SU-DHL-6 (cell line): ENCODE measurements around the gene SAMD14.

ENCODE experiments used
- H2AFZ ChIP-seq: fragments of 200-600 bp; sonication (generic); 2 replicates; pipeline ENCODE4 v1.6.1; 2014; ENCODE audit warnings: low read depth, mild to moderate bottlenecking, moderate library complexity, mixed read lengths, antibody characterized with exemption, low read length; ENCODE audit not compliant: severe bottlenecking
- H3F3A ChIP-seq: fragments of 200-600 bp; shearing (Covaris generic); 2 replicates; pipeline ENCODE4 v1.6.0; 2016; ENCODE audit warnings: antibody characterized with exemption, mild to moderate bottlenecking; ENCODE audit not compliant: insufficient read depth
- H3K27ac ChIP-seq: fragments of 200-600 bp; sonication (generic); 2 replicates; pipeline ENCODE4 v1.5.1; 2016; ENCODE audit warnings: low read depth, mild to moderate bottlenecking, low read length, moderate library complexity, mixed read lengths
- H3K27me3 ChIP-seq: fragments of 200-600 bp; sonication (generic), shearing (Covaris generic); 2 replicates; pipeline ENCODE4 v1.6.0; 2014; ENCODE audit warnings: mild to moderate bottlenecking, low read length
- H3K36me3 ChIP-seq: fragments of 200-600 bp; sonication (generic); 2 replicates; pipeline ENCODE4 v1.6.1; 2014; ENCODE audit warnings: mild to moderate bottlenecking, low read length, mixed read lengths
- H3K4me2 ChIP-seq: fragments of 300-600, 200-600 bp; shearing (Covaris generic), sonication (generic); 2 replicates; pipeline ENCODE4 v1.6.0; 2014; ENCODE audit warnings: low read length, low read depth, mild to moderate bottlenecking; ENCODE audit not compliant: poor library complexity, severe bottlenecking
- H3K4me3 ChIP-seq: fragments of 200-600 bp; sonication (generic); 2 replicates; pipeline ENCODE4 v1.5.1; 2014; ENCODE audit warnings: antibody characterized with exemption, low read length, mild to moderate bottlenecking, mixed read lengths; ENCODE audit not compliant: insufficient read depth, poor library complexity, severe bottlenecking
- H3K79me2 ChIP-seq: fragments of 200-600 bp; sonication (generic); 2 replicates; pipeline ENCODE4 v1.6.1; 2014; ENCODE audit warnings: mild to moderate bottlenecking, low read length, moderate library complexity; ENCODE audit not compliant: insufficient read depth
- H3K9ac ChIP-seq: fragments of 200-600 bp; sonication (generic); 2 replicates; pipeline ENCODE4 v1.7.0; 2014; ENCODE audit warnings: mild to moderate bottlenecking, low read length
- H3K9me2 ChIP-seq: fragments of 200-600 bp; sonication (generic); replicated peaks from 2 replicates; pipeline ENCODE4 v1.6.1; 2014; ENCODE audit warnings: low read length; ENCODE audit not compliant: insufficient read depth
- H3K9me3 ChIP-seq: fragments of 200-600 bp; sonication (generic); 2 replicates; pipeline ENCODE4 v1.6.1; 2014; ENCODE audit warnings: low read length, mixed read lengths; ENCODE audit not compliant: insufficient read depth
- H4K20me1 ChIP-seq: fragments of 200-600 bp; sonication (generic); 2 replicates; pipeline ENCODE4 v1.6.1; 2014; ENCODE audit warnings: low read depth, mild to moderate bottlenecking, antibody characterized with exemption, low read length, moderate library complexity, mixed read lengths
- CTCF ChIP-seq: fragments of 200-600 bp; sonication (generic); IDR thresholded peaks from one replicate; pipeline ENCODE4 v1.5.1; 2017; ENCODE audit warnings: antibody characterized with exemption, mild to moderate bottlenecking, low read length, moderate library complexity; ENCODE audit not compliant: insufficient read depth, poor library complexity, severe bottlenecking
- EZH2phosphoT487 ChIP-seq: fragments of 200-600 bp; sonication (generic), shearing (Covaris generic); conservative IDR thresholded peaks from 2 replicates; pipeline ENCODE4 v1.6.1; 2018; ENCODE audit warnings: mild to moderate bottlenecking, antibody characterized with exemption, low read length, moderate library complexity, mixed read lengths

SAMD14 gene

GRCh38 chr17:50087246-50087911, 42.6 kb downstream of the SAMD14 start:
- H3K9me3 ChIP-seq, result no peaks in the 10 kb centered on the region
- no peak overlapping the region for H2AFZ ChIP-seq
- peak; percentile 88 for TF ChIP-seq CTCF
- no peak for TF ChIP-seq EZH2phosphoT487
- H3K9ac ChIP-seq, result no peak overlapping the region
- peaks cover 3% of the 10 kb centered on the region; the same call in 1 of the 2 replicates for H3F3A ChIP-seq
- no peak overlapping the region for H3K27ac ChIP-seq
- no peak overlapping the region for H3K4me2 ChIP-seq
- H3K9me2 ChIP-seq, result no peaks in the 10 kb centered on the region
- H3K27me3 ChIP-seq, result no peaks in the 10 kb centered on the region
- no peak overlapping the region for H3K4me3 ChIP-seq
- H4K20me1 ChIP-seq, result no peaks in the 10 kb centered on the region
- no peaks in the 10 kb centered on the region for H3K36me3 ChIP-seq
- H3K79me2 ChIP-seq, result no peaks in the 10 kb centered on the region

- TF ChIP-seq EZH2phosphoT487, result no peak
- TF ChIP-seq CTCF, result no peak
- Histone ChIP-seq H4K20me1 (no peaks in the 10 kb centered on the region), H3K4me2 (no peak overlapping the region), H2AFZ (no peak overlapping the region), H3K27me3 (no peaks in the 10 kb centered on the region), H3K36me3 (no peaks in the 10 kb centered on the region), H3K27ac (no peak overlapping the region), H3K4me3 (no peak overlapping the region), H3K79me2 (no peaks in the 10 kb centered on the region), H3F3A (peaks cover 3% of the 10 kb centered on the region; the same call in 1 of the 2 replicates), H3K9ac (no peak overlapping the region), H3K9me3 (no peaks in the 10 kb centered on the region), H3K9me2 (no peaks in the 10 kb centered on the region)
Observed at GRCh38 chr17:50081757-50082156, 48.2 kb downstream of the SAMD14 start.

- Histone ChIP-seq H3K27ac (peak overlapping the region; percentile 43), H3K36me3 (no peaks in the 10 kb centered on the region), H3K9me3 (no peaks in the 10 kb centered on the region), H3F3A (peaks cover 3% of the 10 kb centered on the region; the same call in 1 of the 2 replicates), H2AFZ (no peak overlapping the region), H3K79me2 (no peaks in the 10 kb centered on the region), H3K9ac (no peak overlapping the region), H3K4me3 (no peak overlapping the region), H4K20me1 (no peaks in the 10 kb centered on the region), H3K27me3 (no peaks in the 10 kb centered on the region), H3K4me2 (peak overlapping the region; percentile 27), H3K9me2 (no peaks in the 10 kb centered on the region)
- TF ChIP-seq CTCF (no peak), EZH2phosphoT487 (no peak)
Observed at GRCh38 chr17:50080827-50081226, 49.1 kb downstream of the SAMD14 start.
